Measurements from ENCODE around the gene JAG1.
"Not testable (repeated sequence)": the region's sequence is repeated elsewhere in the genome, so short reads cannot be mapped to it uniquely, and the experiment has no call there.

JAG1 gene

DNA sequence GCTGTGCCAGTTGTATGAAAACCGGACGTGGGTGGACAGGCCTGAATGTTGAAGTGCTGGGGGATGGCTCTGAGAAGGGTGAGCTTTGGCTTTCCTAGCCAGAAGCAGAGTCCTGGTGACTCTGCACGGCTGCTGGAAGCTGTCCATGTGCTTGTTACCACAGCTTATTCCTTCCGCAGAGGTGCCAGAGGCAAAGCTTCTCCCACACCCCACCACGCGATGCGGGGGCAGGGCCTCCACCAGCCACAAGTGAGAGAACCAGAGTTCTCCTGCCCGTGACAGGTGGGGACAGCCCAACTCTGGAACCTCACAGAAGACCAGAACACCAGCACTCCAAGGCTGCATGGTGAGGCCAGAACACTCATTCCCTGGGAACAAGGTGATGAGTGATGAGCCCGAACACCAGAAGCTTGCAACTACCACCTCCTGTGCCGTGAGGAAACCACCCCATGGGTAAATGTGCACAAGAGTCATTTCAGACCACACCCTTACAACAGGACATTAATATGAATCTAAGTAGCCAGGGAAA lies 36.7 kb downstream of the JAG1 start:
- no peak for DNase-seq (ENCODE audit: low read depth)

DNA sequence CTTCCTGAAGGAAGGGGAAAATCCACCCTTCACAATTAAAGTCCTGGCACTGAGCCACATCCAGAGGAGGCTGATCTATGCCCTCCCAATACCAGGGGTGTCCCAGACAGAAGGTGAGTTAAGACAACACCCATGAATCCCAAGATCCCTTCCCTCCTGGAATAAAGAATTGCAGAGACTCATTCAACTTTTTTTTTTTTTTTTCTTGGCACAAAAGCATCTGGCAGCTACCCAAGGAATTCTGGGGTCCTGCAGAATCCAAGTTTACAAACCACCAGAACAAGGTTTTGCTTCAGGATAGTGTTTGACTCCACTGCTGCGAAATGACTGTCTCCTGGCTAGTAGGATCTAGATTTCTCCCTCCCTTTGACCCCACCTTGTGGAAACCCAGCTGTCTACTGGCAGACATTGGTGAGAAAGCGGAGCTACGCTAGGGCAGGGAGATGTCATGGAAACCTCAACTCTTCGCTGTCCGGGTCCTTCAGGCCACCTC lies 37.4 kb downstream of the JAG1 start:
- no peak for DNase-seq (ENCODE audit: low read depth)

DNA sequence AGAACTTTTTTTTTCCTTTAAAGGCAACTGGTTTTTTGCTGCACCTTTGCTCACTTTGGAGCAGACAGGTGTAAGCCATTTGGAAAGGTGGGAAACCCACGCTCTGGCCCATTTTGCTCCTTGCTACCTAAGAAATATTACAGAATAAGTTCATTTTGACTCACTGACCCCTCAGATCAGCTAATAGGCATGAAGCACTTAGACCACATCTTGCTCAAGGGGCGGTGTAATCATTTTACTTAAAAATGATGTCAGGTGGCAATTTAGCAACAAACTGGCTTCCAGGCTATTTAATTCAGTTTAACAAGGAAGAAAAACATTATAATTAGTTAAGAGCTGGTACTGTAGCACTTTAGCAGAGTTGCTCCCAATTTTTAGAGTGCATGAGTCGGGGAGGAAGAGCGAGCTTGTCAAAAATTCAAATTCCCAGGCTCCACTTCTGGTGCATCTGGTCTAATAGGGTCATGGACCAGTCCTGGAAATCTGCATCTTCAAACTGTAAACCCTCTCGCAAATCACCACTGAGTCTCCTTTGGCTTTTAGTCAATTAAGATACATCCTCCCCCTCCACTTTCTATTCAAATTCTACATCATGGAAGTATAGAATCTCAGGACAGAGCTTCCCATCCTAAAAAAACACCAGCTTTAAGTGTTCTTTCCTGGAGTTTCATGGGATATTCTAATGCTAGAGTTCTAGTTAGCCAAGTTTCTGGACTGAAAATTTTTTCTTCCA lies 38.2 kb downstream of the JAG1 start:
- no peak for DNase-seq (ENCODE audit: low read depth)

DNA sequence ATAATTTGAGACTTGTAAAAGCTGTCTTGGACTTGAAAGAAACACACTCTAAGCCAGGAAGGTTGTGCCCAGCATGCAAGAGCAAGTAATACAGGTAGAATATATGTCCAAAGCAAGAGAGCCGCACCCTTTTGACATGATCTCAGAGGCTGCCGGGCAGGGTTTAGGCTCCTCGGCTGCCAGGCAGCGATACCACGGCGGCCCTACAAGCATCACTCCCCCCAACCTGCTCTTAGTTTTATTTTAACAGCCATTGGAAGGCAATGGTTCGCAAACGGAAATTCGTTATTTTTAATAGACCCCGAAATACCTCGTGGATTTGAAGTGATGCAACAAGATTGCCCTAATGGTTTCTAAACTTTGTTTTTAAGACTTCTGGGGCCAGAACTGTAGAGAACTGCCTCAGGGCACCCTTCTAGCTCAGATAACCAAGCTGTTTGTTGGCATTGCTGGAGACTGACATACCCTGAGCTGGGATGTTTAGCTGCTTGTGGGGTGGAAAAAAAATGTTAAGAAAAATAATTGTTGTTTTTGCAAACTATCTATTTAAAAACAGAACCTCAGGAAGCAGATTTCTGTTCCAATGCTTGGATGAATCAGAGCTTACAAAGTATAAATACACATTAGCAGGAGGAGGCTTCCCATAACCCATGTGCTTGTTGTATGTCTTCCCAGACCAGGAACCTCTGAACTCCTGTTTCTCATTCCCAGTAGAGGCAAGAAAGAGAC lies 39.0 kb downstream of the JAG1 start:
- no peak for DNase-seq (ENCODE audit: low read depth)

DNA sequence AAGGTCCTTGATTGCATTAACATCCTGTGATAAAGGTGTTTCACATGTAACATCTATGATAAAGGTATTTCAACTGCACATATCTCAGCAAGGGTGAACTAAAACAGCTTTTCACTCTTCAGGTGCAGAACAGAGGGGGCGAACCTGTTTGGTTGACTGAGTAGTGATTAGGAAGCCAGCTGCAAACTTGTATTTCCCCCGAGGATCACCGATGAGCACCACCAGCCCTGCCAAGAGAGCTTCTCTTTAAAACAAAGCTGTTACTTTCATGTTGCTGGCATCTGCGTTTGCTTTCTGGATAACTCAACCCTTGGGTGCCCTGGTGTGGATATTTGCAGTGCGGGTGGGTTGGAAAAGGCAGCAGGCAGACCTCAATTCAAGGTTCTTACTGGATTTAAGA lies 39.6 kb downstream of the JAG1 start:
- DNase-seq (ENCODE audit: low read depth), result no peak

DNA sequence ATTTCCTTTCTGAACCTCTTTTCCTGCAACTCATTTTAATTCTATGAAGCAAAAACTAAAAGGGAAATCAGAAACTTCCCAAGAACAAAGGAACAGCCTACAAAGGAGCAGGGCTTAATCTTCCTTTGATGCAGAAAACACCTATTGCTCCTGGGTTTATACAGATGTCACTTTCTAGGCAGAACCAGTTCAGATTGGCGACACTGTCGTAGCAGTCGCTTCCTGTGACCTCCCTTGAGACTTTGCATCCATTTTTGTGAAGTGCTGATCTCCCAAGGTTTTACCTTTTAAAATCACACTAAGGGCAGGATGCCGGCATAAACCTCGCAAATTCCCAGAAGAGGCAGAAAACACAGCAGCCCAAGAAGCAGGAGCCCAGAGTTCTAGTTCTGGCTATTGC lies 40.1 kb downstream of the JAG1 start:
- no peak for DNase-seq (ENCODE audit: low read depth)

DNA sequence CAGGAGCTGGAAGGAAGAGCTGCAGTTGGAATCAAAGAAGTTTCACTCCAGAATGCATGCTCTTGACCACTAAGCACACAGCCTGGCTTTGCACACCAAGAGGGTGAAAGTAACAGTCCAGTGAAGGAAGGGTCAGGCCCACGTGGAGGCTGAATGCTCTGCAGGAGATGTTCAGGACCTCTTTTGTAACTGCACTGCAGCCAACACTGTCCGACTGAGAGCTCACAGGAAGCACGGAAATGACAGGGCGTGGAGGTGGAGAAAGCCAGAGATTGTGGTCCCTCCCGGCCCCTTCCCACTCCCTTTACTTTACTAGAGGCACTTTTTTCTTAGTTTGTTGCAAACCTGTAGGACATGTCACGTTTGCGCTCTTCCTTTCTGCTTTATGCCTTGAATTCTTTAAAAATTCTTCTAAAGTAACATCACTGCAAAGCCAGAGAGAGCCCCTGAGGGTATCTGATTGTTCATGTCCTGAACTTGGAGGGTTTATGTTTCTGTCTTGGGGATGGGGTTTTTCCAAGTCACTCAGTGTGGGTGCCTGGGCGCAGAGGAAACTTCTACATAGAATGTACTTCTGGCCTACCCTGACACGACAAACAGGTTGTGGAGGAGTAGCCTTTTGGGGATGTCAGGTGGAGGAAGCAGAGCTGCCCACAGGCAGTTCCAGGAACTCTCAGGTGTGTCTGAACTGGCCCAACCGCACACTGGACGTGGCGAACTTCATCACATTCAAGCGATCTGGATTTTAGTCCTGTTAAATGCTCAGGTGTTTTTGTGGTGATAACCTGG lies 40.9 kb downstream of the JAG1 start:
- DNase-seq (ENCODE audit: low read depth), result no peak

DNA sequence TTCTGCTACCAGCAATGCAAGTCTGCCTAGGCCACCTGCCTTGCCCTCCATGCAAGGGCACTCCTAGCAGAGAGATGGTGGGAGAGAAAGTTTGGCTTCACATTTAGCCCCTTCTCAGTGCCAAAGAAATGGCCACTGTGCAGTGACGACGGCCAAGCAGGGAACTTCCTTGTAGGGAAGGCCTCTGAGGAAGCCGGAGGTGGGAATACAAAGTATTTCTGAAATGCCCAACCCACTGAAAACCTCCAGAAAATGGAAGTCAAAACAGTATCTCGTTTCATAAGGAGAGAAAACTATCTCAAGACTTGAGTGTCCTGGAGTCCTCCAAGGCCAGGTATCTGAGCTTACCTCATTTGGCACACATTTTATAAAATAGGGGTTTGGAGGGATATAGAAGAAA lies 42.7 kb downstream of the JAG1 start:
- DNase-seq (ENCODE audit: low read depth), result no peak

DNA sequence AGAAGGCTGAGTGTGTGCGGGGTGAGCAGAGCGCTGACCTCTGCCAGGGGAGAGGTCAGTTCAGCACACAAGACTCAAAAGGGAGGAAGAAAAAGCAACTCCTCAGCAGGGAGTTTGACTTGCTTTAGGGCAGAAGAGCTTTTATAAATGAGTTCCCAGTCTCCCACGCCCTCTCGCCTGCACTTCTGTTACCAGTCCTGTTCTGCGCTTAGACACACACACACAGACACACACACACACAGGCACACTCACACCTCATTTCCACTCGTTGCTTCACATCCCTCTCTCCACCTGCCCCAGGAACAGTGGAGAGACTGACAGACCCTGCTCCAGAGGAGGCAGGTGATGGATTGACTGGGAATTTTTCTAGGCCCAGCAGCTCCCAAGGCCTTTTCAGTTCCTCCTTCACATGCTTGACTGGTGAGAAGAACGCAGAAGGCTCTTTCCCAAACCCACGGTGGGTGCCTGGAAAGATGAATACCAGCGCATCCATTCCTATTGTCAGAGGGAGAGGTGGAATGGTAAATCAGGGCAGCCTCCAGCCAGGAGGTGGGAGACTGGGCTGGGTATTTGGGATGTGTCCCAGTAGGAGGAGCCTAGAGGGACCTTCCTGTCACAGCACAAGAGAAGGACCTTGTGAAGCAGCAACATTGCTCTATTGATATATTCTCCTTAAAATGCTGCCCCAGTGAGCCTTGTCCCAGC lies 43.7 kb downstream of the JAG1 start:
- DNase-seq (ENCODE audit: low read depth), result no peak

DNA sequence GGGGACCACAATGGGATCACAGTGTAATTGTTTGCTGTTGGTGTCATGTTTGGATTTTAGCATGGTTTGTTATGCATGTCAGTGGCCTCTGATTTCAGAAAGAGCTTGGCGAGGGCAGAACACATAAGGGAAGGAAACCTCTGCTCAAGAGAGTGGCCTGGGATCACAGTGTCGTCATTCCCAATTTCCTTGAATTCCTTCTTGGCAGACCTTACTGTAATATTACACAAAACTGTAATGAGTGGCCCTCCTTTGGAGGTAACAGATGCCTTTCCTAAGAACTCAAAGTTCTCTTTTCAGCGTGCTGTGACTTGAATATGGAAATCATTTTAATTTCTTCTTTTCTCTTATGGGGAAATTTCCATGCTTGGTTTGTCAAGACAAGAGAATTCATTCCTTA lies 46.9 kb downstream of the JAG1 start:
- no peak for DNase-seq (ENCODE audit: low read depth)

DNA sequence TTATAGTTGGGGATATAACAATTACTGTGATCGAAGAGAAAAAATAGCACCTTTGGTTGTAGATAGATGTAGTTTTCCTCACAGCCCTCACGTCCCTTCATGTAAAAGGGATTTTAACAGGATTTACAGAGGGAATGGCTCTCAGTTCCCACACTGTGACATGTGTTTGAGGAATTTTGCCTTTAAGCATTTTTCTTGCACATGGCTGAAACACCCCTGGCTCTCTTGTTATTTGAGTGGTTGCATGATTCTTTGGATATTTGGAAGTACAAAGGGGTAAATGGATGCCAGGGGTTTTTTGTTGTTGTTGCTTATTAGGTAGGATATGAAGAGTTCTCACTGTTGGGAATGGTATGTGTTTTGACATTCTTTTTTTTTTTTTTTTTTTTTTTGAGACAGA lies 48.2 kb downstream of the JAG1 start:
- DNase-seq (ENCODE audit: low read depth), result no peak

DNA sequence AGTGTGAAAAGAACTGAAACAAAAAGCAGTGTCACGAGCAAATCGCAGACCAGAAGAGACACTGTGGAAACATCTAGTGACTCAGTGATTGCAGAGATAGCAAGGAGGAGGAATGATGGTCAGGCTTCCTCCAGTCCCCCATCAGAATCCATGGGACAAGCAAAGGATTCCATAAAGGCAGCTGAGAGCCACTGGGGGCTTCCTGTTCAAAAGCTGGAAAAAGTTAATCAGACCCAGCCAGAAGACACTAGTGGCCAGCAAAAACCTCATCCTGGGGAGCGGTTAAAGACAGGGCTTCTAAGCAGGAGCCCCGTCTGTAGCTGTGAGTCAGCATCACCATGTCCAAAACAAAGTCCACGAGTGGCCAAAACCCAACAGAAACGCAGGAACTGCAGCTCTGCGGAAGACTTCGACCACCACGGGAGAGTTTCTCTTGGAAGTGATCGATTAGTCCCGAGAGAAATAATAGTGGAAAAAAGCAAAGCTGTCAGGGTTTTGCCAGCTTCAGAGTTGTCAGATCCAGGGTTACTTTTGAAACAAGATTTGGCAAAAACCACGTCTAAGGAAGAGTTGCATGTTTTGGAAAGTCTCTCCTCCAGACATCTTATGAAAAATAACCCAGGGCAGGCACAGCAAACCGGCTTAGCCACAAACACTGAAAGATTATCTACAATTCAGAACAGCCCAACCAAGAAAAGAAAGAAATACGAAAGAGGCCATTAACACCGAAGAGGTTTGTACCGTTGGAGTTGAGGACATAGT lies 51.0 kb downstream of the JAG1 start:
- no peak for DNase-seq (ENCODE audit: low read depth)

DNA sequence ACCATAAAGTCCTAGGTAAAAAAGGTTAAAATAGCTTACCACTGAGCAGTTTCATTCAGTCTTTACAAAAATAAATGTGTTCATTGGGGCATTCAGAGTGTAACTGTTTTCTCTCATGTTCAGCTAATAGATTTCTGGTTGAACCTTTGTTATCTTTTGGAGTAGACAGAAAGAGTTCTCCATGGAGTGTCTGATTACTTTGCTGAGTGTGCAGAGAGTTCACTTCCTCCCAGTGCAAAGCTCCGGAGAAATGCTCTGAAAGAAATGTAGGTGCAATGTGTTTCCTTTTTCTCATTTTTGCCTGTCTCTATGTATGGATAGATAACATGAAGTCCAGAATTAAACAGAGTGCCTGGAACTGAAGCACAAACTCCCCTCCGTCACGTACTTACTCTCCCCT lies 52.6 kb downstream of the JAG1 start:
- DNase-seq (ENCODE audit: low read depth), result no peak

DNA sequence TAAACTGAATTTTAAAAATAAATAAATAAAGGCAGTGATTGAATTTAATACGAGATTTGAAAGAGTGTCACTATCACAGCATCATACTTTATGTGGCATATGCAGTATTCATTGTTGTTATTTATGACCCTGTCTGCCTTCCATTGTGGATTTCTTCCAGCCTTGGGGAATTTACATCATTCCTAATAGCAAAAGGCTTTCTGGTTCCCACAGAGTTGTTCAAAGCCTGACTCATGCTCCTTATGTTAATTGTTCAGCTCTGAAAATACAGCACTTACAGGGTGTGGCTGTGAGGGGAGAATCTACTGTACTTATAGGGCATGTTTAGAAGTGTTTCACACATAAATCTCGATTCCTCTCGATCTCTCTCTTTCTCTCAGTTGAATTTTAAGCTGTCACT lies 54.4 kb downstream of the JAG1 start:
- DNase-seq (ENCODE audit: low read depth), result no peak

DNA sequence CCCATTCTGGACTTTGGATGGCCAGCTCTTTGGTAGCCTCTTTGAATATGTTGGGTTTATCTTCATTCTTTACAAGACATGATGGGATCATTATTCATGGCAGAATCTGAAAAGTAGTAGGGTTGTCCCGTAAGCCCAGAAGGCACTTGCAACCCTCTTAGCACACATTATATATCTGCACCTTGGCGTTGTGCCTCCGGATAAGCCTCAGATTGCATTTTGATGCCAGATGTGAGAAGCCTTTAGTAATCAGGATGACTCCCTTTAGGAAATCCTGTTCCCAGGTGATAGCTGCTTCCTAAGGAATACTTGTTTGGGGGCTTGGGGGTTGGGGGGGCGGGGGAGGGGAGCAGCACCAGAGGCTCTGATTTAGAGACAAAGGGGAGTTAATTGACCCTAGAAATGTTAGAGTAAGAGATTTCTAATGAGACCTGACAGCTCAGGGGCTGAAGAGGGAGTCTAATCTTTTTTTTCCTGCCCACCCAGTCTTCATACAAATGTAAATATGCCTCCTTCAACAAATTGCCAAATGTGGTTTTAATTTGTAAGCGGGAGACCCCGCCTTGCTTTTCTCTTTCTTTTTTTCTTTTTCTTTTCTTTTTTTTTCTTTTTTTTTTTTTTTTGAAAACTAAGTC lies 55.1 kb downstream of the JAG1 start:
- DNase-seq (ENCODE audit: low read depth), result no peak

DNA sequence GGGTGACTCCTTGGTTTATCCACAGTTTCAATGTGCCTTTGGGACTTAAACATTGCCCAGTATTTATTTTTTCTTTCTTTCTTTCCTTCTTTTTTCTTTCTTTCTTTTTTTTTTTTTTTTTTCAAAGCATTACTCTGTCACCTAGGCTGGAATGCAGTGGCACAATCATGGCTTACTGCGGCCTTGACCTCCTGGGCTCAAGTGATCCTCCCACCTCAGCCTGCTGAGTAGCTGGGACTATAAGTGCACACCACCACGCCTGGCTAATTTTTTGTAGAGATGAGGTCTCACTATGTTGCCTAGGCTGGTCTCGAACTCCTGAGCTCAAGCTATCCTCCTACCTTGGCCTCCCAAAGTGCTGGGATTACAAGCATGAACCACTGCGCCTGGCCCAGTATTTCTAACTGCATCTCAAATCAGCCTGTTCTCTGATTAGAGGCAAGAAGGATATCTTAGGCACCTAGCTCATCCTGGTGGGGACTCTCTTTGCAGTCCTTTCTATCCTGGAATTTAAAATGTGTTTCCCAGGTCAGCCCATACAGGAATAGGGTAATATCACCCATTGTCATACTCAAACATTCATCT lies 56.2 kb downstream of the JAG1 start:
- not testable (repeated sequence) for DNase-seq (ENCODE audit: low read depth)

DNA sequence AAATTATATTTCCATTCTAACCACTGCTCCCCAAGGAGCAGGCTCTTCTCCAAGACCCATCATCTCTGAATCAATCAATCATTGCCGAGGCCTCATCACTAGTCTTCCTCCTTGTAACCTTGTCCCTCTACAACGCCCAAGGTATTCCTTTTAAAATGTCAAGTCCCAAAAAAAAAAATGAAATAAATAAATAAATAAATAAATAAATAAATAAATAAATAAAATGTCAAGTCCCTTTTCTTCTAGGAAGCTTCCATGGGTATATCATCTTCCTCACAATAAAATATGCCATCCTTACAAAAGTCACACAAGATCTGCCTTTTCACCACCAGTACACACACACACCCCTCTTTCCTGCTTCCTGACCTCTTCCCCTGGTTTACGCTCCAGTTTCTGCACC lies 57.6 kb downstream of the JAG1 start:
- no peak for DNase-seq (ENCODE audit: low read depth)

DNA sequence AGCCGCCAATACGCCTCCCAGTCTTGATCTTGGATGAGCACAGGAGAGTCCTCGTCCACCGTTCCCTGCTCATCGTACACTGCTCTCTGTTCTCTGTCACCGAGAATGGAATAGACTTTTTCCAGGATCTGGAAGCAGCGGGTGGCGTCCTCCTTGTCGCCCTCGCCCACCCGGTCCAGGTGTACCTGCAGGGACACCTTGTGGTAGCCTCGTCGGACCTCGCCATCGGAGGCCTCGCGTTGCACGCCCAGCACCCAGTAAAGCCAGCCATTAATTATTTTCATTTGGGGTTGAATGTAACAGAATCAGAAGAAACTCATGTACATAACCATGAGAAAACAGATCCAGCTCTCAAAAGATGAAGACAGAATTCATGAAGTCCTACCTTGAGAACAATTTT lies 59.9 kb downstream of the JAG1 start:
- DNase-seq (ENCODE audit: low read depth), result no peak

DNA sequence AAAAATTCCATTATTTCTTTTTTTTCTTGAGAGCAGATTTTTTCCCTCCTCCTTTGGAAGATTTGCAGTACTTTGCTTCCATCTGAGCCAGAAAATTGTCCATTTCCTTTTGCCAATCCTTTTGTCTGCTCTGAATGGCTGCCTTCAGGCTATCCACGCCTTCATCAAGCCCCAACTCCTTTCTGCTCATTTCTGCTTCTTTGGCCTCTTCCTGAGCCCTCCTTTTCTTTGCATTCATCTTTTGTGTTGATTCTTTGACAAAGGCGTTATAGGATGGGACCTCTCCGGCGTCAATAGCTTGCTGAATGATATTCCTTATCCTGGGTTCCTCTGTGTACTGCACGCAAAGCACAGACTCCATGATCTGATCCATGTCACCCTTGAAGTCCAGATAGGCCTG lies 60.4 kb downstream of the JAG1 start:
- DNase-seq (ENCODE audit: low read depth), result not testable (repeated sequence)

DNA sequence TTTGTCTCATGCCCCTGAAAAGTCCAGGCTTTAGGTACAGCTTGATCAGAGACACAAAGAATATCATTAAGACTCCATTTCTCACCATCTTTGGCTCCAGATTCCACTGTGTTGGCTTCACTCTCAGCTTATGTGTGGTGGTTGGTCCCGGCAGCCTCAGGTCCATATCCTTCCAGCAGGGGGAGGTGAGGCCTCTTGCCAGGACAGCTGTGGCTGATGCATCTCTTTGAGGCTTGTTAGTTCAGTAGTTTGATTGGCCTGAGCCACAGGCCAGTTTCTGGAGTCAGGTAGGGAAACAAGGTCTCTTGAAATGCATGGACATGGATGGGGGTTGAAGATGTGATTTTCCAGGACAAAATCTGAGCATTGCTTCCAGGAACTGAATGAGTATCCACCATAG lies 62.4 kb downstream of the JAG1 start:
- DNase-seq (ENCODE audit: low read depth), result no peak

Measured in activated T-helper 1 cell treated with Interleukin-2 at 50 U/mL for 16 hours (primary cell).